GM12864 (cell line): ENCODE results near the gene DHTKD1.

Source experiments
- DNase-seq: peaks from one replicate; pipeline ENCODE4 v3.0.0-alpha.2; 2011; ENCODE audit warnings: low read depth
- H3K4me3 ChIP-seq: 2 replicates; pipeline ENCODE4 v1.5.1; 2011; ENCODE audit warnings: mild to moderate bottlenecking, low read depth, low read length, control low read depth
- TF ChIP-seq, protein P1 (sequence below): IDR thresholded peaks from 2 replicates; pipeline ENCODE4 v1.5.1; 2011; ENCODE audit warnings: low read depth, mild to moderate bottlenecking, moderate library complexity, low read length, control low read depth, inconsistent platforms; ENCODE audit errors: missing control alignments

Gene DHTKD1

GRCh38 chr10:12130237-12130872, 61.6 kb downstream of the DHTKD1 start:
- TF ChIP-seq, protein P1, sequence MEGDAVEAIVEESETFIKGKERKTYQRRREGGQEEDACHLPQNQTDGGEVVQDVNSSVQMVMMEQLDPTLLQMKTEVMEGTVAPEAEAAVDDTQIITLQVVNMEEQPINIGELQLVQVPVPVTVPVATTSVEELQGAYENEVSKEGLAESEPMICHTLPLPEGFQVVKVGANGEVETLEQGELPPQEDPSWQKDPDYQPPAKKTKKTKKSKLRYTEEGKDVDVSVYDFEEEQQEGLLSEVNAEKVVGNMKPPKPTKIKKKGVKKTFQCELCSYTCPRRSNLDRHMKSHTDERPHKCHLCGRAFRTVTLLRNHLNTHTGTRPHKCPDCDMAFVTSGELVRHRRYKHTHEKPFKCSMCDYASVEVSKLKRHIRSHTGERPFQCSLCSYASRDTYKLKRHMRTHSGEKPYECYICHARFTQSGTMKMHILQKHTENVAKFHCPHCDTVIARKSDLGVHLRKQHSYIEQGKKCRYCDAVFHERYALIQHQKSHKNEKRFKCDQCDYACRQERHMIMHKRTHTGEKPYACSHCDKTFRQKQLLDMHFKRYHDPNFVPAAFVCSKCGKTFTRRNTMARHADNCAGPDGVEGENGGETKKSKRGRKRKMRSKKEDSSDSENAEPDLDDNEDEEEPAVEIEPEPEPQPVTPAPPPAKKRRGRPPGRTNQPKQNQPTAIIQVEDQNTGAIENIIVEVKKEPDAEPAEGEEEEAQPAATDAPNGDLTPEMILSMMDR, result peak; percentile 65
- H3K4me3 ChIP-seq, result peak overlapping the region; percentile 92
- DNase-seq, result peak; percentile 53

DNA sequence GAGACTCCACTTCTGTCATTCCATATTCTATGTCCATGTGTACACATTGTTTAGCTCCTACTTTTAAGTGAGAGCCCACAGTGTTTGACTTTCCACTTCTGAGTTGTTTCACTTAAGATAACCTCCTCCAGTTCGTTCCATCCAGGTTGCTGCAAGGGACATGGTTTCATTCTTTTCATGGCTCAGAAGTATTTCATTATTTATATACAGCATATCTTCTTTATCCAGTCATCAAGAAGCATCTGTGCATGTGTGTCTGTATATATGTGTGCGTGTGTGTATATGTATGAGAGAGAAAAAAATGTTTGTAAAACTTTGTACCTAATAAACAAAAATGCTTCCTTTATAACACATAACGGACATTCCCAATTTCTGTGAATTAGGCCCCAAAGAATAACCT, 66.9 kb downstream of the DHTKD1 start:
- no peak overlapping the region for H3K4me3 ChIP-seq
- DNase-seq, result no peak
- TF ChIP-seq, protein P1, result no peak

- no peak for DNase-seq
- TF ChIP-seq, protein P1, result no peak
- no peak overlapping the region for H3K4me3 ChIP-seq
Observed at GRCh38 chr10:12140038-12140437, 71.3 kb downstream of the DHTKD1 start.

DNA sequence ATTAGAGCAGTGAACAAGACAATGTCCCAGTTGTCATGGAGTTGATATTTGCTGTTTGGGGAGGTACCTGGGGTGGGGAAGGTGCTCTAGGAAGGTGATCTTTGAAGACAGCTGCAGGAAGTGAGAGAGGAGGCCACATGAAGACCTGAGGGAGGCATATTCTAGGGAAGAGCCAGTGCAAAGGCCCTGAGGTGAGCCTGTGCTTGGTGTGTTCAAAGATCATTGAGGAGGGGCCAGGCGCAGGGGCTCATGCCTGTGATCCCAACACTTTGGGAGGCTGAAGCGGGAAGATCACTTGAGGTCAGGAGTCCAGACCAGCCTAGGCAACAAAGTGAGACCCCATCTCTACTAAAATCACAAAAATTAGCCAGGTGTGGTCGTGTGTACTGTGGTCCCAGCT, 75.8 kb downstream of the DHTKD1 start:
- no peak for DNase-seq
- TF ChIP-seq, protein P1, result no peak
- no peak overlapping the region for H3K4me3 ChIP-seq

GRCh38 chr10:12150163-12150562, 81.4 kb downstream of the DHTKD1 start:
- DNase-seq, result no peak
- H3K4me3 ChIP-seq, result no peak overlapping the region
- TF ChIP-seq, protein P1, result no peak

GRCh38 chr10:12154516-12154915, 85.8 kb downstream of the DHTKD1 start:
- TF ChIP-seq, protein P1, result no peak
- no peak for DNase-seq
- H3K4me3 ChIP-seq, result no peak overlapping the region
